Activated CD4-positive, alpha-beta T cell treated with anti-CD3 and anti-CD28 coated beads for 4 hours (primary cell): ENCODE results near the gene NRDC.
"Not testable (repeated sequence)": the region's sequence is repeated elsewhere in the genome, so short reads cannot be mapped to it uniquely, and the experiment has no call there.

Experiments used
- DNase-seq, 2 donors: peaks; one replicate each; pipeline ENCODE4 v3.0.0-alpha.2; 2020

NRDC gene

GRCh38 chr1:51840182-51840581, 38.3 kb downstream of the NRDC start:
- DNase-seq, result no peak

GRCh38 chr1:51839094-51839493, 39.4 kb downstream of the NRDC start:
- DNase-seq, result no peak

- DNase-seq, result no peak
These were observed 41.3 kb downstream of the NRDC start for GRCh38 chr1:51837243-51837642.

GRCh38 chr1:51833700-51834099, 44.8 kb downstream of the NRDC start:
- no peak for DNase-seq

- DNase-seq, result no peak
These were observed 49.5 kb downstream of the NRDC start for GRCh38 chr1:51829058-51829457.

GRCh38 chr1:51819810-51820209, 58.7 kb downstream of the NRDC start:
- no peak for DNase-seq

GRCh38 chr1:51819021-51819420, 59.5 kb downstream of the NRDC start:
- not testable (repeated sequence) for DNase-seq

- DNase-seq, result no peak
These were observed 60.0 kb downstream of the NRDC start for GRCh38 chr1:51818487-51818886.

- no peak for DNase-seq
These were observed 64.0 kb downstream of the NRDC start for GRCh38 chr1:51814513-51814912.

- no peak for DNase-seq
These were observed 79.2 kb downstream of the NRDC start for GRCh38 chr1:51799372-51799771.

GRCh38 chr1:51794868-51795267, 83.7 kb downstream of the NRDC start:
- no peak for DNase-seq

GRCh38 chr1:51794260-51794659, 84.3 kb downstream of the NRDC start:
- no peak for DNase-seq

- no peak for DNase-seq
These were observed 85.7 kb downstream of the NRDC start for GRCh38 chr1:51792864-51793263.

- DNase-seq, result no peak
These were observed 86.6 kb downstream of the NRDC start for GRCh38 chr1:51791888-51792287.

GRCh38 chr1:51790385-51790784, 88.1 kb downstream of the NRDC start:
- no peak for DNase-seq

GRCh38 chr1:51789342-51789741, 89.2 kb downstream of the NRDC start:
- no peak for DNase-seq

- no peak for DNase-seq
These were observed 89.6 kb downstream of the NRDC start for GRCh38 chr1:51788938-51789337.

- DNase-seq, result no peak
These were observed 93.5 kb downstream of the NRDC start for GRCh38 chr1:51784997-51785421.

- no peak for DNase-seq
These were observed 97.6 kb downstream of the NRDC start for GRCh38 chr1:51780927-51781326.

- DNase-seq, result no peak
These were observed 102.1 kb downstream of the NRDC start for GRCh38 chr1:51776408-51776807.

- DNase-seq, result peak; percentile 6 to 8
These were observed 109.4 kb downstream of the NRDC start for GRCh38 chr1:51768971-51769588.

- DNase-seq, result no peak
These were observed 117.2 kb downstream of the NRDC start for GRCh38 chr1:51761351-51761750.

GRCh38 chr1:51760872-51761271, 117.7 kb downstream of the NRDC start:
- DNase-seq, result no peak

GRCh38 chr1:51758310-51758709, 120.2 kb downstream of the NRDC start:
- DNase-seq, result no peak

- no peak for DNase-seq
These were observed 122.2 kb downstream of the NRDC start for GRCh38 chr1:51756290-51756689.

GRCh38 chr1:51755437-51755836, 123.1 kb downstream of the NRDC start:
- no peak for DNase-seq
